HCT116 (cell line): ENCODE measurements around the gene HAPSTR1.

Experiments used
- CEBPB ChIP-seq: IDR thresholded peaks from 2 replicates; pipeline ENCODE4 v1.6.1; 2012; ENCODE audit warnings: low read depth
- CTCF ChIP-seq, 3 experiments: fragments of 200-600 bp in 1 of 3; sonication (generic) in 1 of 3; IDR thresholded peaks in 2 of 3; conservative IDR thresholded peaks in 1 of 3; 2 replicates each; pipeline ENCODE4 v1.5.1; 2012 to 2017; ENCODE audit warnings: low read depth in 2 of 3, low read length in 2 of 3, antibody characterized with exemption in 1 of 3, borderline replicate concordance in 1 of 3, control low read depth in 1 of 3, mild to moderate bottlenecking in 1 of 3, mixed read lengths in 1 of 3, mixed run types in 1 of 3, moderate library complexity in 1 of 3; ENCODE audit not compliant: insufficient read depth in 1 of 3
- EZH2 ChIP-seq: fragments of 200-600 bp; sonication (generic); IDR thresholded peaks from 2 replicates; pipeline ENCODE4 v1.6.1; 2017; ENCODE audit warnings: antibody characterized with exemption, mixed run types
- POLR2A ChIP-seq: IDR thresholded peaks from 2 replicates; pipeline ENCODE4 v1.7.0; 2011; ENCODE audit warnings: borderline replicate concordance; ENCODE audit not compliant: insufficient read depth, insufficient read length; ENCODE audit errors: extremely low read depth
- POLR2AphosphoS5 ChIP-seq: IDR thresholded peaks from 2 replicates; pipeline ENCODE4 v1.6.1; 2011; ENCODE audit warnings: mild to moderate bottlenecking, low read depth, low read length, moderate library complexity
- REST ChIP-seq: IDR thresholded peaks from 2 replicates; pipeline ENCODE4 v1.6.1; 2012; ENCODE audit warnings: low read depth
- SP1 ChIP-seq: IDR thresholded peaks from 2 replicates; pipeline ENCODE4 v1.6.1; 2012; ENCODE audit warnings: low read depth
- SRF ChIP-seq: IDR thresholded peaks from 2 replicates; pipeline ENCODE4 v1.6.1; 2012; ENCODE audit warnings: low read depth

GRCh38 chr16:9119795-9120194 lies 28.4 kb downstream of the HAPSTR1 start:
- TF ChIP-seq POLR2AphosphoS5 (no peak), EZH2 (no peak), REST (no peak), POLR2A (no peak), SRF (no peak), CTCF (IDR thresholded peaks at IDR 0.05 in 2 of 3, conservative IDR thresholded peaks at IDR 0.05 in 1 of 3; ENCODE audit: borderline replicate concordance in 1 of 3, insufficient read depth in 1 of 3, low read depth in 2 of 3, low read length in 2 of 3) (peak in 1 of 3 experiments; percentile 16; a peak in 1 of 6 replicates), CEBPB (no peak), SP1 (no peak)
